HEK293T (cell line): ENCODE measurements around the gene JTB.

Source experiments
- CTCF ChIA-PET: fragments of 350-600 bp; formaldehyde crosslinking; extraction: SDS; loops from one replicate; lab custom pipeline; 2021; ENCODE audit warnings: antibody characterized with exemption, inconsistent platforms; lab: Yijun Ruan, JAX
- POLR2A ChIA-PET: fragments of 350-600 bp; formaldehyde crosslinking; extraction: SDS; loops from one replicate; lab custom pipeline; 2020; ENCODE audit warnings: antibody characterized with exemption, inconsistent platforms; lab: Yijun Ruan, JAX
- DNase-seq: peaks from one replicate; pipeline ENCODE4 v3.0.0; 2012; ENCODE audit warnings: mixed read lengths; ENCODE audit errors: extremely low spot score
- ARNT ChIP-seq: fragments of 450-650 bp; IDR thresholded peaks from 2 replicates; pipeline ENCODE4 v1.6.1; 2017; ENCODE audit warnings: mild to moderate bottlenecking
- BHLHE40 ChIP-seq: fragments of 450-650 bp; IDR thresholded peaks from 2 replicates; pipeline ENCODE4 v1.6.1; 2016; ENCODE audit warnings: mild to moderate bottlenecking, moderate library complexity, borderline replicate concordance
- CTBP1 ChIP-seq: fragments of 450-650 bp; IDR thresholded peaks from 2 replicates; pipeline ENCODE4 v1.6.1; 2016; ENCODE audit warnings: borderline replicate concordance
- ELF4 ChIP-seq: fragments of 450-650 bp; IDR thresholded peaks from 2 replicates; pipeline ENCODE4 v1.6.1; 2017; ENCODE audit warnings: antibody characterized with exemption
- FOXA1 ChIP-seq: fragments of 450-650 bp; IDR thresholded peaks from 2 replicates; pipeline ENCODE4 v1.6.1; 2016; ENCODE audit warnings: mild to moderate bottlenecking
- FOXK2 ChIP-seq: fragments of 450-650 bp; IDR thresholded peaks from 2 replicates; pipeline ENCODE4 v1.6.1; 2016; ENCODE audit warnings: mild to moderate bottlenecking
- FOXM1 ChIP-seq: fragments of 450-650 bp; IDR thresholded peaks from 2 replicates; pipeline ENCODE4 v1.6.1; 2017; ENCODE audit warnings: mild to moderate bottlenecking, borderline replicate concordance
- HDGF ChIP-seq: fragments of 450-650 bp; IDR thresholded peaks from 2 replicates; pipeline ENCODE4 v1.6.1; 2017; ENCODE audit warnings: antibody characterized with exemption, borderline replicate concordance
- L3MBTL2 ChIP-seq: fragments of 450-650 bp; conservative IDR thresholded peaks from 2 replicates; pipeline ENCODE4 v1.6.1; 2016; ENCODE audit warnings: mild to moderate bottlenecking
- LEF1 ChIP-seq: fragments of 450-650 bp; IDR thresholded peaks from 2 replicates; pipeline ENCODE4 v1.6.1; 2017; ENCODE audit warnings: mild to moderate bottlenecking, borderline replicate concordance
- NFRKB ChIP-seq: fragments of 450-650 bp; IDR thresholded peaks from 2 replicates; pipeline ENCODE4 v1.6.1; 2016; ENCODE audit warnings: mild to moderate bottlenecking, moderate library complexity
- SP1 ChIP-seq: fragments of 450-650 bp; IDR thresholded peaks from 2 replicates; pipeline ENCODE4 v1.6.1; 2017
- SUZ12 ChIP-seq: fragments of 450-650 bp; IDR thresholded peaks from 2 replicates; pipeline ENCODE4 v1.6.1; 2016; ENCODE audit warnings: mild to moderate bottlenecking
- TARDBP ChIP-seq: fragments of 450-650 bp; IDR thresholded peaks from 2 replicates; pipeline ENCODE4 v1.6.1; 2016
- ZNF384 ChIP-seq: fragments of 450-650 bp; IDR thresholded peaks from 2 replicates; pipeline ENCODE4 v1.6.1; 2016
- TF ChIP-seq, protein P1 (sequence below): fragments of 450-650 bp; IDR thresholded peaks from 2 replicates; pipeline ENCODE4 v1.6.1; 2016

The JTB gene

DNA sequence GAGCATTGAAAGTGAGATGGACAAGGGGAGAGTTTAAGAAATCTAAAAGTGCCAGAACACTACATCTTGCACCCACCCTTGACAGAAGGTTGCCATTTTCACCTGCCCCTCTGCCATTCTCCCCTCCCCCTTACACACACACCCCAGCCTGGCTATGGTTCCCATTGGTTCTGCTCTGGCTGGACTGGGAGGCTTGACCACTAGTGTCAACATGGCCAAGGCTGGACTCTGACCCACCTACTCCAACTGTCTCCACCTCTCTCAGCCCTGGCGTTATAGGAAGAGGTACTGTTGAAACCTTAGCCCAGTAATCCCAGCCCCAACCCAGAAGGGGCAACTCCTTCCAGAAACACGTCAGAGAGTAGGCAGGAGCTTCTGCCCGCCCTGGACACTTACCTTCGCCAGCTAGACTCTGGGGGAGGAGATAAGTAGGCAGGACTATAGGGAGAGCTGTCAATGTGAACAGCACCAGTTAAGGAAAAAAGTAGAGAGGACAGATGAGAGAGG is 23.6 kb downstream of the JTB start:
- POLR2A ChIA-PET, result interaction anchor here (2.7 to 7.7 kb wide), 2 partner anchors 9 to 13 kb away, joined by 16 to 74 read pairs; partner anchors contain the start of genes CREB3L4 and SLC39A1
- DNase-seq, result no peak
- TF ChIP-seq, protein P1, sequence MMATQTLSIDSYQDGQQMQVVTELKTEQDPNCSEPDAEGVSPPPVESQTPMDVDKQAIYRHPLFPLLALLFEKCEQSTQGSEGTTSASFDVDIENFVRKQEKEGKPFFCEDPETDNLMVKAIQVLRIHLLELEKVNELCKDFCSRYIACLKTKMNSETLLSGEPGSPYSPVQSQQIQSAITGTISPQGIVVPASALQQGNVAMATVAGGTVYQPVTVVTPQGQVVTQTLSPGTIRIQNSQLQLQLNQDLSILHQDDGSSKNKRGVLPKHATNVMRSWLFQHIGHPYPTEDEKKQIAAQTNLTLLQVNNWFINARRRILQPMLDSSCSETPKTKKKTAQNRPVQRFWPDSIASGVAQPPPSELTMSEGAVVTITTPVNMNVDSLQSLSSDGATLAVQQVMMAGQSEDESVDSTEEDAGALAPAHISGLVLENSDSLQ, result no peak
- TF ChIP-seq L3MBTL2 (no peak), ARNT (no peak), LEF1 (no peak), TARDBP (no peak), FOXM1 (no peak), HDGF (no peak), FOXK2 (no peak)
- CTCF ChIA-PET, result no interaction called here

DNA sequence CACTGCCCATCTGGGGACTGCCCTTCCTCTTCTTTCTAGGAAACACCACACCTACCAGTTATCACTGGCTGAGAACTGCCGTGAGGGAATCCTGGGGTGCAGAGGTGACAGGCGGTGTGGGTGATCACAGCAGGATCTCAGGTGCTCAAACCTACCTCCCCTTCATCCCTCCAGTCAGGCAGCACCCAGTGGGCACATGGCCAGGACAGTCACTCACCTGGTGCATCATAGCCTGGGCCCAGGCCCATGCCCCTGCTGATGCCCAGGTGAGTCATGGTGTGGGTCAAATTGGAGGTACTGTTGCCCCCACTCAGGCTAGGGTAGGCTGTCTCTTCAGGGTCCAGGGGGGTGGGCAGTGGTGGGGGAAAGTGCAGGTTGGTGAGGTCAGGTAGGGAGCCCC is 25.7 kb downstream of the JTB start:
- POLR2A ChIA-PET, result no interaction called here
- CTCF ChIA-PET, result no interaction called here
- DNase-seq, result no peak
- no peak for TF ChIP-seq FOXM1
- TF ChIP-seq LEF1, result no peak
- TF ChIP-seq ELF4, result no peak
- no peak for TF ChIP-seq BHLHE40
- no peak for TF ChIP-seq SP1
- no peak for TF ChIP-seq ARNT
- TF ChIP-seq, protein P1, result no peak
- TF ChIP-seq L3MBTL2, result no peak
- no peak for TF ChIP-seq ZNF384
- TF ChIP-seq SUZ12, result no peak
- no peak for TF ChIP-seq FOXA1

DNA sequence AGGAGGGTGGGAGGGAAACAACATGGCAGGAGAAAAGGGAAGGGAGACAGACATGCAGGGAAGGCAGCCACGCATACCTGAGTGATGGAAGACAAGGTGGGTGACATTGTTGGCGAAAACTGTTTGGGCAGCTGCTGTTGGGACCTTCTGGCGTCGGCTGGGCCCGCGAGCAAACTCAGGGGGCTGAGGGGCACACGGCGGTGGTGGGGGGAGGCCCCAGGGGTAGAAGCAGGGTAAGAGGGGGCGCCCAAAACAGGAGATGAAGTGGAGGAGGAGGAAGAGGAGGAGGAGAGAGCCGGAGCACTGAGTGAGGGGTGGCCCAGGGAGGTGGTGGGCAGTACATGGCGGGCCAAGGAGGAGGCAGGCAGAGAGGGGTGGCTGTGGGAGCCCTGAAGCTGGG is 26.3 kb downstream of the JTB start:
- DNase-seq, result no peak
- CTCF ChIA-PET, result no interaction called here
- POLR2A ChIA-PET, result interaction anchor here (0.5 to 0.8 kb wide), 2 partner anchors 12 to 26 kb away, joined by 3 to 5 read pairs; partner anchors contain the start of genes JTB and SLC39A1
- TF ChIP-seq HDGF (no peak), FOXM1 (no peak), SP1 (no peak), ARNT (no peak), L3MBTL2 (no peak), TARDBP (no peak)
- TF ChIP-seq, protein P1, result no peak

DNA sequence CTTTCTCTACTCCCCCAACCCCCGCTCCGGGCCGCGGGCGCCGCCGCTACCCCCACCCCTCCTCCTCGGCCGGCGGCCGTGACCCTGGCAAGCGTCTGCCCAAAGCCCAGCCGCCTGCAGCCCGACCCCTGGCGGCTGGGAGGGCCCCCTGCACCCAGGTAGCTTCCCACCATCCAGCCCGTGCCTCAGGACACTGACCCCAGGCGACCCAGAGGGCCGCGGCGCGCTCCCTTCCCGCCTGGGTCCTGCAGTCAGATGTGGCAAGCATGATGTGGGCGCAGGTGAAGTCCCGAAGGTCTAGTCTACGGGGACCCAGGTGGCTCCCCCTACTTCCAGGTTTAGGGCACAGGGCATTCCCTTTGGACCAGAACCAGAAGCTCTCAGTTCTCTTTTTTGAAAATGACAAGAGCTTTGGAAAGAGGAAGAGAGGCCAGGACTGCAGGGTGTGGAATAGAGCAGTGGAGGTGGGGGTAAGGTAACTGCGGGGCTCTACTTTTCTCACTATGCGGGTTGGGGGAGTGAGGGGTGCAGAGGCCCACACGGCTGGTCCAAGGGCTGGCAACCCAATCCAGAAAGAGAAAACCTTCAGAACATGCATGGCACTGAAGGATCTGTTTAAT is 30.7 kb downstream of the JTB start, which contains the start of gene DENND4B:
TSS of gene DENND4B (minus strand) at position 97 of the 620 bp plus-strand sequence. CDS start 2,344 bp downstream, outside the sequence.
- no peak for TF ChIP-seq FOXM1
- TF ChIP-seq SP1, result no peak
- TF ChIP-seq ELF4, result no peak
- TF ChIP-seq HDGF, result peak; percentile 19; the same call in 1 of the 2 replicates
- no peak for TF ChIP-seq L3MBTL2
- no peak for TF ChIP-seq LEF1
- POLR2A ChIA-PET, result interaction anchor here (0.7 to 5.1 kb wide), 15 partner anchors 9 to 150 kb away, joined by 3 to 47 read pairs (median 9); partner anchors contain the start of genes CREB3L4, CRTC2, GATAD2B and JTB
- CTCF ChIA-PET, result interaction anchor here (0.6 to 1.8 kb wide), 13 partner anchors 9 to 168 kb away, joined by 3 to 13 read pairs (median 4); partner anchors contain the start of genes GATAD2B, RAB13 and SLC39A1
- peak; percentile 98 for DNase-seq

DNA sequence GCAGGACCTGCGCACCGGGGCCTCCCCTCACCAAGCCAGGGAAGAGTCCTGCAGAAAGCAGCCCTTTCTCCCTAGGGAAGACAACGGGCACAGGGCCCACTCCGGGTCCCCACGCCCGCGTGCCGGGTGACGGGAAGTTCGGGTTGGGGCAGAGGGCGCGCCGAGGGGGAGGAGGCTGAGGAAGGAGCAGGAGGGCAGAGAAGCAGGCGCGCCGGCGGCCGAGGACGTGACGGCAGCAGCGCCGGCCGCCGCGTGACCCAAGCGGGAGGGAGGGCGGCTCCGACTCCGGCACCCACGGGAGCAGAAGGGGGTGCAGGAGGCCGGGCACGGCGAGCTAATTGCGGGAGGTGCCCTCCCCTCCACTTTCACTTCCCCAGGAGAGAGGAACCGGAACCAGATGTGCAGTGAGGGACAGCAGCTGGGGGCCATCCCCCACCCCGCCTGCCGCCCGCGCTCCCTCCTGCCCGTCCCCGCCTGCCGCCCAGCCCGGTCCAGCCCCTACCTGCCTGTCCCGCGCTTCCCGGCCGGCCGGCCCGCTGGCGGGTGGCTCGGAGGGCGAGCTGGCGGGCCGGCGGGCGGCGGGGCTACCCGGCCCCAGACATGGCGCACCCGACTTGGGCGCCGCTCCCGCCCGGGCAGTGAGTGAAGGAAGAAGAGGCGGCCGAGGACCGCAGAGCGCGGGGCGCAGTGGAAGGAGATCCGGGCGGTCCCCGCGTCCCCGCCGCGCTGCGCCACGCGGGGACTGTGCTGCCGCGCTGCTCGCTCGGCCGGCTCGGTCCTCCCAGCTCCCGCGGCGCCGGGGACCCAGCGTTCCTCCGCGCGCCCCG is 31.5 kb downstream of the JTB start:
- CTCF ChIA-PET, result interaction anchor here (0.6 to 1.8 kb wide), 11 partner anchors 10 to 149 kb away, joined by 3 to 13 read pairs (median 4); partner anchors contain the start of genes GATAD2B, RAB13 and SLC39A1

DNA sequence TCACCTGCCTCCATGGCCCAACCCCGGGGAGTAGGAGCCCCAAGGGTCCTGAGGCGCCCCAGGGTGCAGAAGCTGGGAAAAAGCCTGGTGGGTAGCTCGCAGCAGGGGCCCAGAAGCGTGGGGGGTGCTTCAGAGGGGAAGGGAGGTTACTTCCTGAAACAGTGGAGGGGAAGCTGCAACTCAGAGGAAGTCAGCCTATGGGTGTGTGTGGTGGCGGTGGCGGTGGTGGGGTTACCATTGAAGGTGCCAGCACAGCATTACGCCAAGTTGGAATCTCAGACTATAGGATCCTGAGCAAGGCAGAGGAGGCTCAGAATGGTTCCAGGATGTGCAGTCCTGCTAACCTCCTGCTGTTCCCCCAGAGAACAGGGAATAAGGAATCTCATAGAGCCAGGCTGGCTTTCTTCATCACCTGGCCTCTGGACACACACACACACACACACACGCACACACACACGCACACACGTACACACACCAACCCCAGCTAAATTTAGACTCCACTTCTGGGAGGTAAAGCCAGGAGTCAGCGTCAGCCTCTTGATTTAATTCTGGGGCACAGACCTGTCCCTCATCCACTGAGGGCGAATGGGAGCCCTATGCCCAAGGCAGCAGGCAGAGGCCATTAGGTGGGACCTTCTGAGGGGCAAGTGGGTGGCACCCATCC is 32.2 kb downstream of the JTB start:
- POLR2A ChIA-PET, result interaction anchor here (1.0 to 5.1 kb wide), 11 partner anchors 8 to 162 kb away, joined by 3 to 47 read pairs (median 14); partner anchors contain the start of genes CREB3L4, CRTC2, GATAD2B and JTB

More for the DNA sequence above, 31.5 kb downstream of the JTB start:
- POLR2A ChIA-PET, result interaction anchor here (0.7 to 5.1 kb wide), 16 partner anchors 9 to 149 kb away, joined by 3 to 47 read pairs (median 9); partner anchors contain the start of genes CREB3L4, CRTC2, GATAD2B and JTB
- peak; percentile 68 for DNase-seq
- TF ChIP-seq TARDBP, result no peak
- no peak for TF ChIP-seq NFRKB
- no peak for TF ChIP-seq FOXK2
- peak; percentile 62; the same call in 1 of the 2 replicates for TF ChIP-seq LEF1

More for the DNA sequence above, 32.2 kb downstream of the JTB start:
- CTCF ChIA-PET, result interaction anchor here (0.6 to 1.8 kb wide), 2 partner anchors 11 to 124 kb away, joined by 4 to 6 read pairs; no protein-coding TSS in a partner anchor
- DNase-seq, result no peak
- no peak for TF ChIP-seq FOXA1
- no peak for TF ChIP-seq CTBP1
